Activated T-cell treated with anti-CD3 and anti-CD28 coated beads, Interleukin-2, amount 50 U/mL, for 72 hours (primary cell): ENCODE measurements around the gene ZNF396. TPM values are rescaled to one million over a fixed set of nuclear protein-coding genes. Genes with fewer than 3 reads are reported as not detected.

ENCODE experiments used
- ATAC-seq, 2 donors: fragments of 150-1000 bp; cut with Tn5 transposase; replicated peaks in 1 of 2; 2 replicates each; pipeline ENCODE4 v1.10.0; 2021; ENCODE audit warnings: moderate library complexity in 2 of 2, mild to moderate bottlenecking in 1 of 2
- DNase-seq, 2 donors: peaks; one replicate each; pipeline ENCODE4 v3.0.0; 2021 to 2022; ENCODE audit warnings: mixed read lengths in 1 of 2
- H3K27ac Mint-ChIP-seq: one replicate; pipeline ENCODE4 v1.8.0; 2022; ENCODE audit warnings: mild to moderate bottlenecking, moderate library complexity, mixed read lengths
- H3K27me3 Mint-ChIP-seq: one replicate; pipeline ENCODE4 v1.8.0; 2022; ENCODE audit warnings: low read depth, mixed read lengths
- H3K36me3 Mint-ChIP-seq, 2 donors: one replicate each; pipeline ENCODE4 v1.8.0; 2022; ENCODE audit warnings: mixed read lengths in 2 of 2, mild to moderate bottlenecking in 1 of 2; ENCODE audit not compliant: insufficient read depth in 2 of 2
- H3K4me1 Mint-ChIP-seq: one replicate; pipeline ENCODE4 v1.8.0; 2022; ENCODE audit warnings: low read depth, mixed read lengths
- H3K4me3 Mint-ChIP-seq, 2 donors: one replicate each; pipeline ENCODE4 v1.8.0; 2022; ENCODE audit warnings: mild to moderate bottlenecking in 2 of 2, mixed read lengths in 2 of 2, moderate library complexity in 2 of 2
- H3K9me3 Mint-ChIP-seq, 2 donors: one replicate each; pipeline ENCODE4 v1.8.0; 2022; ENCODE audit warnings: mixed read lengths in 2 of 2
- total RNA-seq, 2 donors: library from RNA; stranded (reverse); gene quantifications; one replicate each; pipeline ENCODE4 v1.2.3, GENCODE V29; 2022

ZNF396 gene
- total RNA-seq, 2 donors from 2014 or later, result 2.5 to 3.8 TPM

- Mint-ChIP-seq H3K9me3 (no peaks in the 10 kb centered on the region), H3K36me3 (peaks cover 0 to 2% of the 10 kb centered on the region in 2 donors), H3K4me3 (no peak overlapping the region), H3K27ac (no peak overlapping the region), H3K4me1 (no peaks in the 10 kb centered on the region), H3K27me3 (no peaks in the 10 kb centered on the region)
- ATAC-seq (no peak), DNase-seq (no peak)
Measured at GRCh38 chr18:35322486-35323458, 54.4 kb downstream of the ZNF396 start.

Other genes starting within 250 kb of the ZNF396 start
- gene ZNF397, start 136.3 kb downstream of the ZNF396 start, total RNA-seq, result 10 to 100 TPM; 18.6 to 22.4 TPM
- 10 to 100 TPM; 47.2 to 49.6 TPM for gene ZSCAN30, start 87.1 kb downstream of the ZNF396 start, total RNA-seq
- gene ZNF24, start 32.9 kb downstream of the ZNF396 start, total RNA-seq, result 10 to 100 TPM; 57.4 to 57.8 TPM
- 10 to 100 TPM; 22.7 to 26.9 TPM for gene INO80C, start 120.6 kb upstream of the ZNF396 start, total RNA-seq
- 10 to 100 TPM; 43.6 to 45.6 TPM for gene GALNT1, start 204.4 kb upstream of the ZNF396 start, total RNA-seq